Common myeloid progenitor, CD34-positive (primary cell): ENCODE results near the gene SLAMF8.

ENCODE experiments used
- CTCF ChIA-PET: fragments of 350-600 bp; sonication (Branson Sonifier 250); formaldehyde crosslinking; loops from one replicate; lab custom pipeline; 2021; ENCODE audit warnings: antibody characterized with exemption; lab: Charles Lee
- POLR2A ChIA-PET: fragments of 350-600 bp; sonication (Branson Sonifier 250); formaldehyde crosslinking; loops from one replicate; lab custom pipeline; 2021; ENCODE audit warnings: antibody characterized with exemption; lab: Charles Lee
- DNase-seq, 3 donors: peaks; one replicate each; pipeline versions ENCODE4 v3.0.0 to v3.0.0-alpha.2; 2013
- H3K27ac ChIP-seq, 2 experiments: 1 replicate in 1 of 2; 2 replicates in 1 of 2; pipeline ENCODE4 v1.7.0; 2013; ENCODE audit warnings: inconsistent platforms in 2 of 2, low read length in 2 of 2, mild to moderate bottlenecking in 2 of 2, low read depth in 1 of 2, moderate library complexity in 1 of 2; ENCODE audit not compliant: severe bottlenecking in 2 of 2, insufficient read depth in 1 of 2, poor library complexity in 1 of 2
- H3K27me3 ChIP-seq, 5 experiments: replicated peaks in 2 of 5; 1 replicate in 3 of 5; 2 replicates in 2 of 5; pipeline versions ENCODE4 v1.6.1 to v1.7.0; 2013; ENCODE audit warnings: low read length in 4 of 5, mild to moderate bottlenecking in 2 of 5, moderate library complexity in 2 of 5, inconsistent platforms in 1 of 5; ENCODE audit not compliant: insufficient read depth in 5 of 5, control insufficient read depth in 4 of 5
- H3K36me3 ChIP-seq, 4 experiments: 1 replicate in 2 of 4; 2 replicates in 2 of 4; pipeline versions ENCODE4 v1.6.1 to v1.7.0; 2013; ENCODE audit warnings: low read length in 3 of 4, control low read depth in 1 of 4, mild to moderate bottlenecking in 1 of 4; ENCODE audit not compliant: control insufficient read depth in 4 of 4, insufficient read depth in 4 of 4
- H3K4me1 ChIP-seq, 4 experiments: 1 replicate in 3 of 4; 2 replicates in 1 of 4; pipeline versions ENCODE4 v1.6.1 to v1.7.1; 2013; ENCODE audit warnings: low read length in 3 of 4, mild to moderate bottlenecking in 3 of 4, control low read depth in 1 of 4, inconsistent platforms in 1 of 4, moderate library complexity in 1 of 4; ENCODE audit not compliant: control insufficient read depth in 4 of 4, insufficient read depth in 4 of 4; ENCODE audit errors: control extremely low read depth in 1 of 4
- H3K4me3 ChIP-seq, 7 experiments: 1 replicate in 4 of 7; 2 replicates in 3 of 7; pipeline versions ENCODE4 v1.5.1 to v1.7.0; 2013; ENCODE audit warnings: mild to moderate bottlenecking in 7 of 7, low read length in 6 of 7, moderate library complexity in 6 of 7, inconsistent platforms in 2 of 7, low read depth in 2 of 7, control low read depth in 1 of 7; ENCODE audit not compliant: insufficient read depth in 4 of 7, control insufficient read depth in 1 of 7; ENCODE audit errors: extremely low read depth in 1 of 7
- H3K9me3 ChIP-seq, 5 experiments: 1 replicate in 4 of 5; 2 replicates in 1 of 5; pipeline versions ENCODE4 v1.6.1 to v1.7.1; 2013; ENCODE audit warnings: low read length in 4 of 5, mild to moderate bottlenecking in 2 of 5, inconsistent platforms in 1 of 5, low read depth in 1 of 5, moderate library complexity in 1 of 5; ENCODE audit not compliant: control insufficient read depth in 4 of 5, insufficient read depth in 2 of 5; ENCODE audit errors: control extremely low read depth in 1 of 5
- WGBS: methylation state at CpG from one replicate; pipeline ENCODE4 v1.1.5; 2013; ENCODE audit not compliant: insufficient coverage; 5-methylcytosine and 5-hydroxymethylcytosine counted together

Gene SLAMF8

DNA sequence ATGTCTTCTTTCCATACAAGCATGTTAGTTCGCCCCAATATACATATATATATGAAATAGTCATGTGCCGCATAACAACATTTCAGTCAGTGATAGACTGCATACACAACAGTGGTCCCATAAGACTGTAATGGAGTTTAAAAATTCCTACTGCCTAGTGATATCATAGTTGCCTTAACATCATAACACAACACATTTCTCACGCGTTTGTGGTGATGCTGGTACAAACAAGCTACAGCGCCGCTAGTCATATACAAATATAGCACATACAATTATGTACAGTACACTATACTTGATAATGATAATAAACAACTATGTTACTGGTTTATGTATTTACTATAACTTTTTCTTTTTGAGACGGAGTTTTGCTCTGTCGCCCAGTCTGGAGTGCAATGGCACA lies 10.7 kb upstream of the SLAMF8 start:
- WGBS: no CpG with 5 or more reads among the region's 8 CpGs
- no peak for DNase-seq
- Histone ChIP-seq H3K4me3 (no peak overlapping the region), H3K27ac (no peak overlapping the region), H3K4me1 (no peaks in the 10 kb centered on the region), H3K9me3 (no peaks in the 10 kb centered on the region), H3K36me3 (no peaks in the 10 kb centered on the region), H3K27me3 (peaks cover 0 to 3% (median 0%) of the 10 kb centered on the region in 5 experiments)
- ChIA-PET CTCF (interaction anchor here (1.8 to 1.9 kb wide), 2 partner anchors 17 to 75 kb away, joined by 7 to 10 read pairs; no protein-coding TSS in a partner anchor), POLR2A (no interaction called here)

DNA sequence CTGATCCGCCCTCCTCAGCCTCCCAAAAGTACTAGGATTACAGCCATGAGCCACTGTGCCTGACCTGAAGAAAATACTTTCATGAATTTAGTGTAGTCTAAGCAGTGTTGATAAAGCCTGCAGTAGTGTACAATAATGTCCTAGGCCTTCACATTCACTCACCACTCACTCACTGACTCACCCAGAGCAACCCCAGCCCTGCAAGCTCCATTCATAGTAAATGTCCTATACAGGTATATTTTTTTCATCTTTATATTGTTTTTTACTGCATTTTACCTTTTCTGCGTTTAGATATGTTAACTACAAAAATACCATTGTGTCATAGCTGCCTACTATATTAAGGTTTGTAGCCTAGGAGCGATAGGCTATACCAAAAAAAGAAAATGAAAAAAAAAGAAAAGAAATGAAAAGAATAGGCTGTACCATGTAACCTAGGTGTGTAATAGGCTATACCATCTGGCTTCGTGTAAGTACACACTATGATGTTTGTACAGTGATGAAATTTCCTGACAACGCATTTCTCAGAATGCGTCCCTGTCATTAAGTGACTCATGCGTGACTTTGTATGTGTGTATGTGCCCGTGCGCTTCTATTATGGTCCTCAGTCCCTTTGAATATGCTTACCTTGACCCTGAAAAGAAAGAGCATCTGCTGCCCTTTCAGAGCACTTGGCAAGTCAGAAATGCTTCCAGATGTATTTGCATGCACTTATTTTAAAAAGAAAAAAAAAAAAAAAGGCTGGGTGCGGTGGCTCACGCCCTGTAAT lies 9.2 kb upstream of the SLAMF8 start:
- H3K4me3 ChIP-seq: no peak overlapping the region
- no peaks in the 10 kb centered on the region for H3K9me3 ChIP-seq
- no peak for DNase-seq
- ChIA-PET CTCF (interaction anchor here (1.8 to 1.9 kb wide), 3 partner anchors 9 to 73 kb away, joined by 5 to 10 read pairs (median 7); partner anchors contain the start of gene SLAMF8), POLR2A (interaction anchor here (0.6 kb wide), 1 partner anchor 9 kb away, joined by 3 read pairs; the partner anchor contains the start of gene SLAMF8)
- no peaks in the 10 kb centered on the region for H3K4me1 ChIP-seq
- no peaks in the 10 kb centered on the region for H3K36me3 ChIP-seq
- H3K27ac ChIP-seq: no peak overlapping the region
- peaks cover 0 to 3% (median 0%) of the 10 kb centered on the region in 5 experiments for H3K27me3 ChIP-seq
- 99% methylated on average over 6 of the region's 11 CpGs for WGBS

DNA sequence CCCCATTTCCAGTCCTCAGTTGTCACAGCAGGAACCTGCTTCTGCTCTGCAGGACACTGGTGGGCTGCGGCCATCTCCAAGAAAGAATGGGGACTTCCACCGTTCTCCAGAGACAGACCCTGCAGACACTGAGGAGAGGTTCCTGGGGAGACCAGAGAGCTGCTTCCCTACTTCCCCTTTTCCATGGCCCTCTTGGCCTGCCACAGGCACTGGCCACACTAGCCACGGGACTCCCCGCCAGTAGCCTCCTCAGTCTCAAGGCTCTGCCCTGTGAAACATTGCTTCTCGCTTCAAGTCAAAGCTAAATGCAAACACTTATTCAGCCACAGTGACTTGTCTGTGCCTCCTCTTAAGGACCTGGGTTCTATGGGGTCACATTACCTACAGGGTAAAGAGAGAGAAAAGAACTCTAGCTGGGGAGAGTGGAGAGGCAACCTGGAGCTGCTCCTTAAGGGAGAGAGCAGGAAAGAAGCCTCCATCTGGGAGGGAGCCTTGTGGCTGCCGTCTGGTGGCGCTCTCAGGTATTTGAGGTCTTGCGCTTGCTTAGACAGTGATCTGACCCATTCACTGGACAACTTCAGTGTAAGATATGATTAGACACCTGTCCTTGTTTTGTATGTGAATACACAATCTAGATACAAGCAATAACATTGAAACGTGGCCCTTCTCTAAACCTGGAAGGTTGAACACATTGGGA lies 5.4 kb upstream of the SLAMF8 start:
- Histone ChIP-seq H3K36me3 (no peaks in the 10 kb centered on the region), H3K27me3 (peaks cover 0 to 5% (median 0%) of the 10 kb centered on the region in 5 experiments), H3K4me3 (no peak overlapping the region), H3K4me1 (peaks cover 4 to 11% (median 10%) of the 10 kb centered on the region in 4 experiments), H3K9me3 (no peaks in the 10 kb centered on the region), H3K27ac (no peak overlapping the region)
- peak in 1 of 3 donors; percentile 22 for DNase-seq
- CTCF ChIA-PET: interaction anchor here (0.8 to 3.9 kb wide), 7 partner anchors 8 to 69 kb away, joined by 3 to 16 read pairs (median 7); partner anchors contain the start of gene FCRL6
- POLR2A ChIA-PET: interaction anchor here (1.0 kb wide), 1 partner anchor 33 kb away, joined by 3 read pairs; no protein-coding TSS in a partner anchor
- WGBS: 94% methylated on average over 5 of the region's 9 CpGs

DNA sequence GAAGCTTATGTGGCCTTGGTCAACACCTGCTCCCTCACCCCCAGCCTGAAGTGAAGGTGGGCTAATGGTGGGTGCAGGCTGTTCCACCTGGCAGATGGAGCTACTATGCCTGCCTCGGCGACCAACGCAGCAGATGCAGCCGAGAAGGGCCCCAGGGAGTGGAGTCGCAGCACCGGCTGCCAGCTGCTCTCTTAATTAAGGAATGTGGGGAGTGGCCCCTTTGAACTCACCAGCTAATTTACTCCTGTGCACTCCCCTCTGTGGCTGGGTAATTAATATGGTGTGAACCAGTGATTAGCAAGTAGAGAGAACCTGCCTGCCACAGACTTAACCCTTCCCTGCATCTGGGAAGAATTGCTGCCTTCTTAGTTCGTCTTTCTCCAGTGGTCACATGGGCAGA lies 3.3 kb upstream of the SLAMF8 start:
- 95% methylated on average over 4 of the region's 7 CpGs for WGBS

DNA sequence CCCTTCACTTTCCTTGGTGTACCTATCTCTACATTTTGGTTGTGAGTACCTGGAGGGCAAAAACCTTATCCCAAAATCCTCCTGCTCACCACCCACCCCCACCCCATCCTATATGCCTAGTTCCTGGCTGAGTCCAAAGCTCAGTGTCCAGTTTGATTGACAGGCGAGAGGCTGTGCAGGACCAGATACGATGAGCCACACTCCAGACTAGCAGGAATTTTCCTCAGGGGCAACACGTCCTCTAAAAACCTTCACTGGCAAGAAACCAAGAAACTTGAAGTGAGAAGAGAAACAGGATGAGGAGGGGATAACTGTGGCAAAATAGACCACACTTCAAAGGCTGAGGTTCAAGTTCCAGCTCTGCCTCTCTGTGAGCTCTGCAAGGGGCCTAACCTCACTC lies 1.1 kb upstream of the SLAMF8 start:
- Histone ChIP-seq H3K36me3 (no peaks in the 10 kb centered on the region), H3K4me3 (no peak overlapping the region), H3K27ac (no peak overlapping the region), H3K9me3 (no peaks in the 10 kb centered on the region), H3K27me3 (peaks cover 0 to 5% (median 0%) of the 10 kb centered on the region in 5 experiments), H3K4me1 (peaks cover 4 to 23% (median 18%) of the 10 kb centered on the region in 4 experiments)
- ChIA-PET POLR2A (no interaction called here), CTCF (interaction anchor here (1.4 to 11.9 kb wide), 5 partner anchors 8 to 66 kb away, joined by 3 to 111 read pairs (median 5); partner anchors contain the start of gene FCRL6)
- 80% methylated on average over 2 of the region's 3 CpGs for WGBS
- no peak for DNase-seq

More for the DNA sequence above, 3.3 kb upstream of the SLAMF8 start:
- Histone ChIP-seq H3K4me3 (no peak overlapping the region), H3K27ac (no peak overlapping the region), H3K4me1 (peaks cover 4 to 19% (median 17%) of the 10 kb centered on the region in 4 experiments), H3K36me3 (no peaks in the 10 kb centered on the region), H3K9me3 (no peaks in the 10 kb centered on the region), H3K27me3 (peaks cover 0 to 5% (median 0%) of the 10 kb centered on the region in 5 experiments)
- ChIA-PET CTCF (interaction anchor here (0.5 to 11.9 kb wide), 5 partner anchors 10 to 364 kb away, joined by 3 to 111 read pairs (median 4); no protein-coding TSS in a partner anchor), POLR2A (no interaction called here)
- no peak for DNase-seq

DNA sequence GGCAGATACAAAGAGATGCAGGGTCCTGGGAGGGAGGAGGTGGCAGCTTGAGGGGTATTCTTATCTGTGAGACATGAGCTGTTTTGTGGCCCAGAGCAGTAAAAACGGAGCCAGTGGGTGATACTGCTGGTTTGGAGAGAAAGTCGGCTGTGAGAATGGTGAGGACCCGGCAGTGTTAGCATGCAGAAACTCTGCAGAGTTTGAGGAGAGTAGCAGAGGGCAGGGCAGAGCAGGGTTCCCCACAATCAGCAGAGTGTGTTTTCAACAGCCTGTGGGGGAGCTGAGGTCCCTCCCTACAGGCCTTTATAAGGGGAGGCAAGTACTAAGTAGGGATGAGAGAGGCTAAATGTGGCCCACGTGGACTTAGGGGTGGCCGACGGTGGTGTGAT lies 423 bp downstream of the SLAMF8 start:
- CTCF ChIA-PET: interaction anchor here (0.6 to 11.9 kb wide), 9 partner anchors 22 to 104 kb away, joined by 3 to 111 read pairs (median 5); partner anchors contain the start of gene FCRL6
- no peak for DNase-seq
- POLR2A ChIA-PET: interaction anchor here (0.6 kb wide), 1 partner anchor 10 kb away, joined by 3 read pairs; no protein-coding TSS in a partner anchor
- 94% methylated on average over 4 of the region's 6 CpGs for WGBS
- H3K27ac ChIP-seq: no peak overlapping the region
- no peaks in the 10 kb centered on the region for H3K36me3 ChIP-seq
- H3K4me1 ChIP-seq: peaks cover 4 to 23% (median 18%) of the 10 kb centered on the region in 4 experiments
- H3K27me3 ChIP-seq: peaks cover 0 to 5% (median 0%) of the 10 kb centered on the region in 5 experiments
- no peaks in the 10 kb centered on the region for H3K9me3 ChIP-seq
- no peak overlapping the region for H3K4me3 ChIP-seq
